ENCODE data around the gene CBS.
"Not testable (repeated sequence)": the region's sequence is repeated elsewhere in the genome, so short reads cannot be mapped to it uniquely, and the experiment has no call there.

DNA sequence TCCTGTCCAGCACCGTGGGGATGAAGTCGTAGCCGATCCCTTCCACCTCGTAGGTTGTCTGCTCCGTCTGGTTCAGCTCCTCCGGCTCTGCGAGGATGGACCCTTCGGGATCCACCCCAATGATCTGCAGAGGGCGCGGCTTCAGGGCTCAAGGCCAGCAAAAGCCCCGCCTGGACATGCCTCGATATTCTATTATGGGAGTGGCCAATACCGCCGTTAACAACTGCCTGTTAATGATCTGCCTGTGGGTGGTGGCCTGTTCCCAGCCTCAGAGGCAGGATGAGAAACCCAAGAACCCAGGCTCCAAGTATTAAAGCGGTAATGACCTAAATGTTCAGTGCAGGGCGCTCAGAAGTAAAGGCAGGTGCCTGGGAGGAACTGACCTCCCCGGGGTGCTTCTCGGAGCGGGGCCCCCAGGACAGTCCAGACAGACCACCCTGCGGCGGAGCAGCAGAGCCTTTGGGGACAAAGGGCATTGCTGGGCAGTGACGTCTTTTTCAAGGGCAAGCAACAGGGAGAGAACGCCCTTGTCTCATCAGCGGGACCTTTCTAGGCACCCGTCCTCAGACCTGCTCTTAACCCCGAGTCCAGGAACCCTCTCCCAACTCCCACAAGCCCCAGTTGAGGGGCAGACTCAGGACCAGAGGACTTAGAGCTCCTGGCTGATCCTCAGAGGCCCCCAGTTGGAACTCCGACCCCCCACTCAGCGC, 12.5 kb downstream of the CBS start:
- TF ChIP-seq CTCF (IDR thresholded peaks at IDR 0.05; ENCODE audit: borderline replicate concordance, extremely low read depth, low read length, poor library complexity, severe bottlenecking); EZH2 (IDR thresholded peaks at IDR 0.05; ENCODE audit: borderline replicate concordance, low read depth, low read length, severe bottlenecking): not testable (repeated sequence)
